Right renal pelvis (tissue), 4 donors: ENCODE data around the gene SEMA6A. TPM values are rescaled to one million over a fixed set of nuclear protein-coding genes. Genes with fewer than 3 reads are reported as not detected.
"Not testable (repeated sequence)": the region's sequence is repeated elsewhere in the genome, so short reads cannot be mapped to it uniquely, and the experiment has no call there.

ENCODE experiments used
- DNase-seq, 4 donors: peaks; one replicate each; pipeline ENCODE4 v3.0.0-alpha.2; 2013; ENCODE audit warnings: low read depth in 4 of 4, low spot score in 3 of 4, missing footprints in 1 of 4
- polyA plus RNA-seq, 4 donors: library from polyadenylated mRNA; unstranded; fragments of 120-200 nt; gene quantifications; one replicate each; pipeline ENCODE4 v1.2.1, GENCODE V29; 2013; ENCODE audit not compliant: insufficient read length in 4 of 4

The SEMA6A gene
- polyA plus RNA-seq, 4 donors = 47.9 to 51.7 (median 50.6) TPM

DNA sequence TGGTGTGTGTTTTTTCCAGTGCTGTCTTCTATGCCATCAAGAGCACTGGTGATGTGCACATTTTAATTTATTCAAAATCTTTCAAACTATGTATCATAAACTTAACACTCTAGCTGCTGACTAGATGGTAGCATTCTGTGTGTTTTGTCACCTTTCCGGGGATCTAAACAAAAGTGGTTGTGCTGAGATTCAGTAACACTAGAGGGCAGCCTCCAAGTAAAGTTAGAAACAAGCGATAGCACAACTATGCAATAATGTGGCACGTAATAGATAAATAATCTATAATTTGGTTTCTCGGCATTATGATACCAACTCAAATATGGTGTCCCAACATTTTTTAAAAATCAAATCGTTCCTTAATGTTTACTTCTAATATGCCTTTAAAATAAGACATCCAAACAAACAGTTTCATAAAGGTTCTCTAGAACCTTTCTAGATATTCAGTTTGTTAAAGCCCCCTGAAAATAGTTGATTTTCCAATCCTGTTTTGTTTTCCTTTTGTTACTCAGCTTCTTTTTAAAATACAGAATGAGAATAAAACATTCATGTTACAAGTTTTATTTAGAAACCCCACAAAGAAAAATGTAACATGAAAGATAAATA, 16.9 kb downstream of the SEMA6A start:
- DNase-seq = no peak

- no peak for DNase-seq
These were observed 19.9 kb downstream of the SEMA6A start for GRCh38 chr5:116554764-116555163.

DNA sequence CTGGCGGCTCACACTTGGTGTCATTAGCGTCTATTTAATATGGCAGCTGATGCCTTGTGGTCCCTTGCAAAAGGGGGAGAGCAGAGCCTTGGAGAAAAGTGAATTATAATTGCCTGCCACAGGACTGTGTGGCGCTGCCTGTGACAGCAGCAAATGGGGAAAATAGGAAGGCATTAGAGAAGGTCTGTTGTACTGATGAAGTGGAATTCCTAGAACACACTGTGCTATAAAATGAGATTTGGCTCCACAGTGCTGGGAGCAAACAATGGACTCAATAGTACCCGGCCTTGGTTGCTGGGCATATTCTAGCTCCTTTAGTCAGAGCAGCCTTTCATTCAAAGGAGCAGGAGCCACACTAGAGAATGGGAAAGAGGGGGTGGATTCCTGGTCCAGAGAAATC, 21.3 kb downstream of the SEMA6A start:
- DNase-seq = no peak

DNA sequence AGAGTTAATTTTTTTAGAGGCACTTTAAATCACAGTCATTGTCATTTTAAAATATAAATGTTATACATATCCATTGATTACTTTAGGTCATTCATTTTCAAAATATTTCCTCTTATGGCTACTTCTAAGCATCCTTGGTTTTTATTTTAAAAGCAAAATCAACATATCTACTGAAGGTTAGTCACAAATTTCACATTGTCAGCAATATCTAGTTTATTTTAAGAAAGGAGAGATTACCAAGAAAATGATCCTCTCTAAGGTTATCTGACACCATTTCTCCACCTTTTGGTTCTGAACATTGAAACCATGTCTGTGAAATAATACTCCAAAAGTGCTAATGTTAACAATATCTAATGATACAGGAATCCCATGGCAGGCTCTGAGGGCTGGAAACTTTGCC, 24.5 kb downstream of the SEMA6A start:
- no peak for DNase-seq

GRCh38 chr5:116546743-116547124, 27.9 kb downstream of the SEMA6A start:
- no peak for DNase-seq

DNA sequence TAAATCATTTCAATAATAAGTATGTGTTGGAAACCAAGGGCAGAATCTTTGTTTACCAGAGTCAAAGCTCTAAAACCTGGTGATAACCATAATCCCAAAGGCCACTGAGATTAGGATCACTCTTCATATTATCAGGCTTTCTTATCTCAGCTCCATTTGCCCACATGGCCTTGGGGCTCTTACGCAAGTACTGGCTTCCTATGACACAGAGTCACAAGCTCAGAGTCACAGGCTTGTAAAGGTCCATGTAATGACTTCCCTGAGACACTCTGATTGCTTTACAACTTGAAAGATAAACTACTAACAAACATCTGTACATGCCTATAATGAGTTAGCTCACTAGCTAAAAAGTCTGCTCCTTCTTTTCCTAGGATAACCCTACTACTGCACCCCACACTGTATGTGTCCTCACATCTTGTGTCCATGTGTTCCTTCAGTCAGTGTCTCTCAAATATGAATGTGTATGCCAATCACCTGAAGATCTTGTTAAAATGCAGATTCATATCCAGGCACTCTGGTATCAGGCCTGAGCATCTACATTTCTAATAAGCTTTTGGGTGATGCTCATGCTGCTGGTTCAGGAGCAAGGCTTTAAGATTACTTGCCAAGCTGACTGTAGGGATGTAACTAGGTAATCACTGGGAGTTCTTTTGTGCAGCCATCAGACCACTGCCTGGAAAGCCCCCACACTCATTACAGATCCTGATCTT, 28.4 kb downstream of the SEMA6A start:
- no peak for DNase-seq

DNA sequence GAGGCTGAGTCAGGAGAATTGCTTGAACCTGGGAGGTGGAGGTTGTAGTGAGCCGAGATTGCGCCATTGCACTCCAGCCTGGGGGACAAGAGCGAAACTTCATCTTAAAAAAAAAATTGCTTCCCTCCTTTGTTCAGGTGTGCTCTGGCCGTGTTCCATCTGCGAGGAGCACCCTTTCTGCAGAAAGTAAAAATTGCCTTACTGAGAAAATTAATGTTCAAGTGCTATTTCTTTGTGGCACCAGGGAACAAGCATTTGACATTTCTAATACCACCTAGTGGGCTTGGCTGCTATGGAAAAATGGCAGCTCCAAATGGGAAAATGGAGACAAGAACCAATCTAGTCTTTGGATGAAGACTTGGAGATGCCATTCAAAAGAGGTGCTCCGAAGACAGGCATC, 29.2 kb downstream of the SEMA6A start:
- DNase-seq = not testable (repeated sequence)

- DNase-seq = no peak
These were observed 29.9 kb downstream of the SEMA6A start for GRCh38 chr5:116544531-116545241.

DNA sequence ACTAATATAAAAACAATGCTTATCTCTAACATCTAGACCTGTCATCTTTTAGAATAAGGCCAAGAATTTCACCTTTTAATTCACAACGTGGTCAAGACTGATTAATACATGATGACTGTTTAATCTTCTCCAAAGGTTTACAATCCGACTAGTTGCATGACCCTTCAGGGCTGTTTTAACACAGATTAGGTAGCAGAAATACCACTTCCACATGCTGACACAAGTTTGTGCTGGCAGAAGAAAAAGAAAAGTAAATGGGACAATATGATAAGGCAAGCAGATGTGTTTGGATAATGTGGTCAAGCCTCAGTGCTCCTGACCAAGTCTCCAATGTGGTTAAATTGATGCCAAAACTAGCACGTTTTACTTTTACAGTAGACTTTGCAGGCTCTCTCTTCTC, 31.1 kb downstream of the SEMA6A start:
- DNase-seq = no peak

DNA sequence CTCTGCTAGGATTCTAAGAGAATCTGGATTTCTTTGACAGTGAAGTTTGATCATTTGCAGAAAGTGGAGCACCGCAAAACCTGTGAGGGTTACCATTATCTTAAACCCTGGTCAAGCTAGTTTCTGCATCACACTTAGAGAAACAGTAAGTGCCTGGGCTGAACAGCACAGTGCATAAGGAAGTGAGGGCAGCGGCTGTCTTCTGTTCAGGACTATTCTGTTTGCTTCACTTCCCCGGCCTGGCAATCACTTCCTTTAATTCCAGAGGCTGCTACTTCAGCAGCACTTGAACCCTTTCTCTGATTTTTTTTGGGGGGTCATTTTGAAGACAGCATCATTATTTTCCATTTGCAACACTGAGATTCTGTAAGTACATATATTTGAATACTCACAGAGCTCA, 32.0 kb downstream of the SEMA6A start:
- no peak for DNase-seq

DNA sequence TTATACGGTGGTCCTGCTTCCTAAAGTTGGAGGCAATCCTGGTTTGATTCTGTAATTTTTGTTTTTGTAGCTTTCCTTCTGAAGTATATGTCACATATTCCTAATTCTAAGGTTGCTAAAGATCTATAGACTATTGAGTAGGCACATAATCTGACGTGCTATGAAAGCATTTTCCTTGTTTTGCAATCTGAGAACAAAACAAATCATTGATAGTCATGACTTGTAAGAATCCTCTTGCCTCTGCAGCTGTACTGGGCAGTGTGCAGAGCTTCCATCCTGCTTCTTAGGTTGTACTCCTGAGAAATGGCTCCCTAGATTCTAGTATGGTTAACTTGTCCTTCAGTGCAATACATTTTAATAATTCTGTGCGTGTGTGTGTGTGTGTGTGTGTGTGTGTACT, 35.4 kb downstream of the SEMA6A start:
- DNase-seq = no peak

- no peak for DNase-seq
These were observed 38.1 kb downstream of the SEMA6A start for GRCh38 chr5:116536316-116537083.

DNA sequence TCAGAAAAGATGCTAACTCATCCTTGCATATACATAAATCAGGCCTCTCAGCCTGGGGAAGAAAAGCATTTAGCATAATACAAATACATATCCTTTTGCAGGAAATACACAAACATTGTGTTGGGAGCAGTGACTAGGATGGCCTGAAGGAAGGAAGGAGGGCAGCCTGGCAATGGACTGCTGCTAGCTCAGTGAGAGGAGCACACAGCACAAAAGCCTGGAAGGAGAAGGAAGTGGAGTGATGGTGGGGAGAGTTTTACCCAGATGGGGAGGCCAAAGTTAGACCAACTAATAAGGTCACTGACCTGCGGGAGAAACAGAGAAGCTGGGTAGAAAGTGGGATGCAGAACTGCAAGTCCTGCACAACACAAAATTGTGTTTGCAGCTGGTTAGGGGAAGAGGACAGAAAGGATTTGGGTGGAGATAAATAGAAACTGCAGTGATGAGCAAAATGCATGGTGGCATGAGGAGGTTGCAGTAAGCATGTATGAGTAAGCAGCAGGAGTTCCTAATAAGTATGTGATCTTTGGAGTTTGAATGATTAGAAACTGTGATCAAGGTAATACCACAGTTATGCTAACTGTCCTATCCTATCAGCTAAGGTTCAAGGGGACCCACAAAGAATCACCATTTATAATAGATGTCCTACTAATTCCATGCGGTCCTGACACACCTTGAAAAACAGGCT, 39.5 kb downstream of the SEMA6A start:
- DNase-seq = no peak

DNA sequence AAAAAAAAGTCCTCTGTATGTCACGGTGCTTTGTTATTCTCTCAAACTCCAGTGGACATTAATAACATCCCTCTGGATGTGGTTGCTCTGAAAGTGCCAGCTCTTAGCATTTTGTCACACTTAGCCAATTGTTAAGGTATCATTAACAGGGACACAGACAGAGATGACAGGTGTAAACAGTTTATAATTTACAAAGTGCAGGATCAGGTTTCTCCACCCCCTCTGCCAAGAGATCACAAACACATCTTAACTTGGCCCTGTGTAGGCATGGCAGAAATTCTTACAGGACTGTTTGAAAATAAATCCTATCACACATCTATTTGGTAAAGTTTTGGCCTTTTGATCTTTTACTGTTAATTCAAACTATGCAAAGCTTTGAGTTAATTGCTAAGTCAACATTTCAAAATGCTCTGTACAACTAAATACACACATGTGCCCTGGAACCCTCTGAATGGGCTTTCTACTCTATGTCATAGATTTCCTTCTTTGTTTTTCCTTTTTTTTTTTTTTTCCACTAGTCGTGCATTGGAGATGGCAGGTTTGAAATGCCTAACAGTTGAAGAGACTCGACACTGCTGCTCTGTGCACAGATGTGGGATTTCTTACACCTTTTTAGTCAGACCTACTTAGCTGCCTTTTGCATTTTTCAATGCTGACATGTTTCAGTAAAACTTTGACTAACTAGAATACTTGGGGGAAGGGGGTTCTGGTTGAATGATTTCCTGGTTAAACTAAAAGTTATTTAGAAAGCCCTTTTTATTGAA, 41.7 kb downstream of the SEMA6A start:
- peak in 1 of 4 donors; percentile 52 for DNase-seq

DNA sequence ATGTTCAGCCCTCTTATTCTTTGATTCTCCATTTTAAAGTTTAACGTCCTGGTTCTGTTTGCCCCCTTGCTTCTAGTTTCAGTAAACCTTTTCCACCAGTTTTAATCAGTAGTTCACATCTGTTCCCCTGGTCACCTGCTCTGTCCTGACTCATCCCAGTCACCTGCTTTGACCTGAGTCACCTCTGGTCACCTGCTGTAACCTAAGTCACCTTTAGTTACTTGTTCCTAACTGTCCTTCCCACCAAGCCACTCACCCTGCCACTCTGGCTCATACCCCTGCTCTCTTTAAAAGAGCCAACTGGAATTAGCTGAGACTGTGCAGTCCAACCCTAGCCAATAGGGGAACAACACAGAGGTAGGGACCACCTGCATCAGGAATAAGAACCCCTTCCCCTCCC, 43.0 kb downstream of the SEMA6A start:
- no peak for DNase-seq

GRCh38 chr5:116531117-116531516, 43.5 kb downstream of the SEMA6A start:
- DNase-seq = no peak

DNA sequence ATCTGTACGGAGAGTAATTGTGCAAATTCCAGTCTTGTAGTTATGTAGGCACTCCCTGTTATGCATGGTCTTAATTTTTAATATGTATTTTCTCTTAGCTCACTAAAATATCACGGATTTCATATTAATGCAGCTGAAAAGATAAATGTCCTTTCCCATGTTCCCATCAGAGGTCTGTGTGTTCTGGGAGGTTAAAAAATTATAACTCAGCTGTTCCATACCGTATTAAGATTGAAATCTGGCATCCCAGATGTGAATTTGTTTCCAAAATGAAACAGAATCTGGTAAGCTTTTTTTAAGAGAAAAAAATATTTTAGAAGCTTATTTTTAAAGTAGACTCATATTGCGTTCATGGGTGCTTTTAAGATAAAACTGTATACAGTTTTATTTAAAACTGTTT, 44.3 kb downstream of the SEMA6A start:
- DNase-seq = no peak

DNA sequence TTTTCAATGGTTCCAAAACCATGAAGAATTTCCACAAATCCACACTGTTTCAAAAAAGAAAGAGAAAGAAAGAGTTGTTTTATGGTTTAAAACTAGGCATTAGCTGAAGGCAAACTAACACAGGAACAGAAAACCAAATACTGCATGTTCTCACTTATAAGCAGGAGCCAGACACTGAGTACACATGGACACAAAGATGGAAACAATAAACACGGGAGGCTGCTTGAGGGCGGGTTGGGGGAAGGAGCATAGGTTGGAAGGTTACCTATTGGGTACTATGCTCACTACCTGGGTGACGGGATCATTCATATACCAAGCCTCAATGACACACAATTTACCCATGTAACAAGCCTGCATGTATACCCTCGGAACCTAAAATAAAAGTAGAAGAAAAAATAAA, 45.0 kb downstream of the SEMA6A start:
- DNase-seq = no peak

DNA sequence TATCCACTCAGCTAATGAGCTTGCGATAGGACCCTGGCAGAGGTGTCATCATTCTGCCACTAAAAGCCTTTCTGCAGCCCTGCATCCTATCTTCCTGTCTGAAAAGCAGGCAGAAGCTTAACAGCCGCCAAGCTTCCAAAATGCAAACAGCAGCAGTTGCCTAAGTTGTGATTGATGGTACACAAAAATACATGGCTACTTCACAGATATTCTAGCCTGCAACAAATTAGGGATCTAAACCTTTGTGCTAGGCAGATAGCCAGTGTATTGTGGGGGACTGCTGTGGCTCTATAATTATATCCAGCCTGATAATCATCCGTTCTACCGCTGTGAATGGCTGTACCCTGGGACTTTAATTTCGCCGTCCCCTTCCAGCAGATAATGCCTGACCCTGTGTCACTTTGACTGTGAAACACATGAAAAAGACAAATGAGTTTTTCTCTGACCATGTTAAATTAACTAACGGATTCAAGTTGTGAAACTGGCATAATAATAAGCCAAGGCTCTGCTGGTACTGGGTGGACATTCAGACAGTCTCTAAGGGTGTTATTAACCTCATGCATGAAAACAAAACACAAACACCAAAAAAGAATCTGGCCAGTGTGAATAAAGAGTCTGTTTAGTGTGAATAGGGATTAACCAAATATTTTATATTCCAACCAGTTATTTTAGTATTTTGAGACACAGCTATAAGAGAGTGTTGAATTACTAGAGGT, 45.9 kb downstream of the SEMA6A start:
- no peak for DNase-seq
